Measurements from ENCODE around the gene HEMK1.

The HEMK1 gene, protein sequence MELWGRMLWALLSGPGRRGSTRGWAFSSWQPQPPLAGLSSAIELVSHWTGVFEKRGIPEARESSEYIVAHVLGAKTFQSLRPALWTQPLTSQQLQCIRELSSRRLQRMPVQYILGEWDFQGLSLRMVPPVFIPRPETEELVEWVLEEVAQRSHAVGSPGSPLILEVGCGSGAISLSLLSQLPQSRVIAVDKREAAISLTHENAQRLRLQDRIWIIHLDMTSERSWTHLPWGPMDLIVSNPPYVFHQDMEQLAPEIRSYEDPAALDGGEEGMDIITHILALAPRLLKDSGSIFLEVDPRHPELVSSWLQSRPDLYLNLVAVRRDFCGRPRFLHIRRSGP

DNA sequence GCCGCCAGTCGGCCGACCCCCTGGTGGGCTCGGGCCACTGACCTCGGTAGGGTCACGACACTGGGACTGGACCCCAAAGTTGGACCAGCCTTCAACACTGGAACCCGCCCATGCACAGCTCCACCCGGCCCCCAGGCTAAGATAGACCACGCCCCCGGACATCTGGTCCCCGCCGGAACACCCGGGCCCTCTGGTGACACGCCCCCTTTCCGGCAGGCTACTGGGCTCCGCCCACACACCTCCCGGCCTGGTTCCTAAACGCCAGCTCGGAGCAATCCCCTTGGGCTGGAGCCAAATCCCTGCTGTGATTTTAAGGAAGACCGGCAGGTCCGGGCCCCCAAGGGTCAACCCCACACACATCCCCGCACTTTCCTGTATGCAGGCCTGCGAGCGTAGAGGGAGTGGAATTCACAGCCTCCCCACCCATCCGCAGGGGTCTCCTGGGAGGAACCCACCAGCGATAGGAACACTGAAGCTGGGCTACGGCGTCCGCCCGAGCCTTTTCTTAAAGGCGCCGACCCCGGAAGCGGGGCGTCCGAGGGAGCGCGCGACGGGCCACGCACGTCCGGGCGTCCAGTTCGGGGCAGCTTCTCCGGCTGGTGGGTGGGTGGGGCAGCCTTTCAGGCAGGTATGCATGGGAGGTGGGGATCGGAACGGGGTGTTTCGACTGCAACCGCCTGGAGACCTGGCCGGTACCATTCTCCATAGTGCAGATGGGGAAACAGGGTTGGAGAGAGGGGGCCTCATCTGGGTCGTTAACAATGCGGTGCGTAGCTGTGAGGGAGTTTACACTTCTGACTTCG is at the start of gene HEMK1:
Gene HEMK1 (plus strand): TSS at position 576 of the 803 bp plus-strand sequence. CDS start 1,583 bp downstream, outside the sequence.
- peak; percentile 90 for DNase-seq (ENCODE audit: low read depth)

DNA sequence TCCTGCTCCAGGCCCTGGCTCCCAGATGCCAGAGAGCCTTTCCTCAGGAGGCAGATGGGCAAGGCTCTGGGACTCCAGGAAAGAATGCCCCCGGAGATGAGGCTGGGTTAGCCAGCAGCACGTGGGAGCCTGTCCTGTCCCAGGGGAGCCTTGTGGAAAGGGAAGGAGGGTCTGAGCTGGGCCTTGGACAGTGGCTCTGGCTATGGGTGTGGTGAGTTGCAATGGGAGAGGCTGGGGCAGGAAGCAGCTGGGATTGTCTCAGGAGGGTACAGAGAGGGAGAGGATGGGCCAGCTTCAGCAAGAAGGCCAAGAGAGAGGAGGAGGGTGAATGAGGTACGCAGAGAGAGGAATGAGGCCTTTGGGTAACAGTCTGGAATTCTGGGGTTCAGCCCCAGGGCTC is 48.5 kb upstream of the HEMK1 start:
- no peak for DNase-seq (ENCODE audit: low read depth)

DNA sequence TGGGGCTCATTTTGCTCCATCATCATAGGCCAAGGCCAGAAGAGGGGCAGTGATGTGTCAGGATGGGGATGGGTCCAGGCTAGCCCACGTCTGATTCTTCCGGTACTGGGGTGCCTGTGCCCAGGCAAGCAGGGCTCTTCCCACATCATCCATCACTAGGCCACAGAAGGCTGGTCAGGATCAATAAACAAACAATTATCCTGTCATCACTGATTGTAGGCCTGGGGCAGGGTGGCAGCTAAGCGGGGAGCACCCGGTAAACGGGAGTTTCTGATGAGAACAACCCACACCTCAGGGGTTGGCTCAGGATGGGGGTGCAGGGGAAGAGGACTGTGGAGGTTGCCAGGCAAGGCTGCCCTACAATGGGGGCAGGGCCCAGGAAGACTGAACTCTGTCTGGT is 47.8 kb upstream of the HEMK1 start:
- DNase-seq (ENCODE audit: low read depth) = no peak

DNA sequence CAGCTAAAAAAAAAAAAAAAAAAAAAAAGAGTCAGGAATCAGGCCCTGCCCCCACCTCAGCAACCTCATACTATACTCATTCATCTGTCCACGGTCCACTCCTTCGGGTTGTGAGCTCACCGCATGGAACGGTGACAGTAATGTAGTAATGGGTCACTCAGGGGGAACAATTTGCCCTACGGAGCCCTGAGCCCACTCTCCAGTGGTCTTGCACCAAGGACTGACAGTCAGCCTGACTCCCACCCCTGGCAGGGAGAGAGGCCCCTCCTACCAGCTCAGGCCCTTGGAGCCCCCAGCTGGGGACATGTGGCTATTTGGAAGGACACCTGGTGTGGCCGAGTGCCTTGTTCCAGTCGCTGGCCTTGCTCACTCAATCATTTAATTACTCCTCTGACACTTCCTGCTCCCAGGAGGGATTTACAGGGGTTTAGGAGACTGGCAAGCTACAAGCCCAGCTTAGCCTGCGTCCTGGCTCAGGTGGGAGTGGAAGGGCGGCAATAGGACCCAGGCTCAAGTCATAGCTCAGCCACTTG is 46.0 kb upstream of the HEMK1 start:
- no peak for DNase-seq (ENCODE audit: low read depth)

DNA sequence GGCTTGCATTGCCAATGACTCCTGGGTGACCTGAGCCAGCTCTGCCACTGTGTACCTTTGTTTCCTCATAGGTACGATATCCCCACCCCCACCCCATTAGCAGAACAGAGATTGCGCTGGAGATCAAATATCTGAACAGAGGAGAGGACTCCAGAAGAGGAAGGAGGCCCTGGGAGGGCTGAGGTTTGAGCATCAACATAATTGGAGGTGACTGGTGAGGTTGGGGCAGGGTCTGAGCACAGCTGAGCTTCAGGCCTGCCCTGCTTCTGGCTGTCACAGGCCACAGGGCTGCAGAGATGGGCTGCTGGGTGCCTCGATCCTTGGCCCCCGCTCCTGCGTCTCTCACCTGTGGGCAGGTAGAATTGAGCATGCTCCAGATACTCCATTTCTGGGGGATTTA is 44.6 kb upstream of the HEMK1 start:
- DNase-seq (ENCODE audit: low read depth) = no peak

DNA sequence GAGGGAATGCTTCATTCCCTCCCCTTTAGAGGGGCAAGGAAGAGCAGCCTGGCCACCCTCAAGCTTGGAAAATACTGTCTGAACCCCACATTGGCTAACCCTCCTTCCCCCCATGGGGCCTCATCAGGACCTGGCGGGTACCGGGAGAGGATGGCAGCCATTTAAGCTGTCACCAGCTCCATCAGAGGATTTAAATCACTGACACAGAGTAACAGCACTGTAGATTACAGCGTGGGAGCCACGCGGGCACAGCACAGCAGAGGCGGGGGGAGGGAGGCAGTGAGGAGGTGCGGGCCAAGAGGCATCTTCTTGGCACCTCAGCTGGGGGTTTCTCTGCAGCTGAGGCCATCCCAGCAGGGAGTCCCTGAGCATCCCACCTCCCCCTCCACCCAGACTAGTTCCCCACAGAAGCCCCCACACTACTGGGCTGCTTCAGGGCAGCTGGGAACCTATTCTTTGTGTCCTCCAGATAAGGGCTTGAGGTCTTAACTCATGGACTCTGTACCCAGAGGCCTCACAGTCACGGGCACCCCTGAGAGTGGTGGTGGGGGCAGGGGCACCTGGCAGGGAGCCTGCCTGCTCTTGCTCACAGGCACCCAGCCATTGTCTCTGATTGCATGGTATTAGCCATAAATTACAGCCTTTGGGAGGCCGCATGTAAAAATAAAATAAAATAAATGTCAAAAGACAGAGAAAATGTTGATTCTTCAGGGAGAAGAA is 44.0 kb upstream of the HEMK1 start:
- no peak for DNase-seq (ENCODE audit: low read depth)

DNA sequence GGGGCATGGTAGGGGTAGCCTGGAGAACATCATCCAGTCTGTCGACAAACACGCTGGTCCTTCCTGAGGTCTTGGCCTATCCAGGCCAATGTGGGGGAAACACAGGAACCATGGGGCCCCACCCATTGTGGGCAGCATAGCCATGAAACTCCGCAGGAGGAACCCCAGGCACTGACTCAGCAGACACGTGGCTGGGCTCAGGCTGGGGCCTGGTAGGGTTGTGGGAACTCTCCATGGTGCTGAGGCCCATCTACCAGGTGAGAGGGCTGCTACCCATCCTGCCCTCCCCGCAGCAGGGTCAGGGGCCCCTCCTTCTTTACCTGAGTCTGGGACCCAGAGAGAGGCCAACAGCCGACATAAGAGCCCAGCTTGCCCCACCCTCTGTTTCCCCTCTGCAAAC is 43.3 kb upstream of the HEMK1 start:
- DNase-seq (ENCODE audit: low read depth) = no peak

DNA sequence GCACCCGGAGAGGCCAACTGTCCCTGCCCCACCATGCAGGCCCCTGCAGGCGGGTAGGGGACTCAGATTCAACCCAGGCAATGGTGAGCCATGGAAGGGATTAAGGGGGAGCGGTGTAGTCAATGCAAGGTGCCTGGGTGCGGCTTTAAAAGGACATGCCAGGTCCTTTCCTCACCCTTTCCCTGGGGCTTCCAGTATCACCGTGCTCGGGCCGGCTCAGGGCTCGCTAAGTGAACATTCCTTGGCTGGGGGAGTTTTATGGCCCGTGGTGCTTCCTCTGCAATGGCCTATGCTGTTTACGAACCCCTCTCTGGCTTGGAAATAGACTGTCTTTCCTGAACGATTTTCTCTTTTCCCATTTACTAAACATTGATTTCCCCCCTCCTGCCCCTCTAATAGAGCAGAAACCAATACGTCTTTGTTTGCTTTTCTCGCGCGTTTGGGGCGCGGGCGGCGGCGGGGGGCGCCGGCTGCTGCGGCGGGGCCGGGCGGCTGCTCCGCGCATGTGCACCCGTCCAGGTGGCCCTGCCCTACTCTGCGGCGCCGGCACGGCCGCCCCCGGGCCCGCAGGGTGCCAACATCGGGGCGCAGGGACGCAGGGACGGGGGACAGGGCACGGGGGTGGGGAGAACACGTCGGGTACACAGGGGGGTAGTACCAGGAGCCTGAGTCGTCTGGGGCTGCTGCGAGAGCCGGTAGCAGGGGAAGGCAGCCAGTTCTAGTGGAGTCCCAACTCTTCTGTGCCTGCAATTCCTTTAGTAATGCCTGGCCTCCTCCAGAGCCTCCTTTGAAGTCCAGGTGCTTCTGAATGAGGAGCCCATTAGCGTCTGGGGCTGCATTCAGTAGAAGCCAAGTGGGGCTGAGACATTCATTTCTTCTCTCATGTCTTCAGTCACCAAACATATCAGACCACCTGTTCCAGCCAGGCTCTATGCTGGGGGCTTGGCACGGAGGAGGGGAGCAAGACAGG is 39.0 kb upstream of the HEMK1 start:
- no peak for DNase-seq (ENCODE audit: low read depth)

DNA sequence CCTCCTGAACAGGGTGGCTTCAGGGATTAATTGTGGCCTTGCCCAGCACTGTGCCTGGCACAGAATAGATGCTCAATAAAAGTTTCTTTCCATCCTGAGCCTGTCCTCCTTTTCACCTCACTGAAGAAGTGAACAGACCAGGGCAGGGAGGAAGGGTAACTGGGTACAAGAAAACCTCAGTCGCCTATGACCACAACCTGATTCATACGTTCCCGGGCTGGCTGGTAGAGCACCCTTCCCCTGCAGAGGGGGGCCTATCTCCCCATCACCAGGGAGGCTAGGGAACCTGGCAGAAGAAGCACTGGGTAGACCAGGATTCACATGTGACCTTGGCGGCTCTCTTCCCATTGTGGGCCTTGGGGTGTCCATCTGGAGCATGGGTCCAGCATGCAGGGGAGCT is 38.1 kb upstream of the HEMK1 start:
- DNase-seq (ENCODE audit: low read depth) = no peak

DNA sequence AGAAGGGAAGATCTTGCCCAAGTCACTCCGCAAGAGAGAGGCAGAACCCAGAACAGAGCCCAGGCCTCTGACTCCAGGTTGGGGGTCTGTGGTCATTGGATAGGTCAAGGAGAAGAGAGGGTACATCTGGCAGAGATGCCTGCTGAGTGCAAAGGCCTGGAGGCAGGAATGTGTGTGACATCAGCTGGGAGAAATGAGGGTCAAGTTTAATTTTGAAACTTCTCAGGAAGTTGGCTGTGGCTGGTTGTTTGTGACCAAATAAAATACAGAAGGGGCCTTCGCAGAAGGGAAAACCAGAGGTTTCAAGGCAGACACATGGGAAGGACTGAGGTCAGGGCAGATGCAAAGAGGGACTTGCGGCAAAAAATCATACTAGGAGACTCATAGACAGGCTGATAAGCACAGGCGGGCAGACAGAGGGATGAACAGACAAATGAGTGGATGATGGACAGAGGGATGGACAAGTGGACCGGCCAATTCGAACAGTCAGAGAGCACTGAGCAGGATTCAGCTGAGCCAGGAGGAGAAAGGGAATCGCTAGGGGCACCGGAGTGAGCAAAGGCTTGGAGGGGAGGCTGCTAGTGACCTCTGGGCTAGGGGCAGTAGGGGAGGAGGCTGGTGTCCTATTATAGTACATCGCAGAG is 37.1 kb upstream of the HEMK1 start:
- no peak for DNase-seq (ENCODE audit: low read depth)

DNA sequence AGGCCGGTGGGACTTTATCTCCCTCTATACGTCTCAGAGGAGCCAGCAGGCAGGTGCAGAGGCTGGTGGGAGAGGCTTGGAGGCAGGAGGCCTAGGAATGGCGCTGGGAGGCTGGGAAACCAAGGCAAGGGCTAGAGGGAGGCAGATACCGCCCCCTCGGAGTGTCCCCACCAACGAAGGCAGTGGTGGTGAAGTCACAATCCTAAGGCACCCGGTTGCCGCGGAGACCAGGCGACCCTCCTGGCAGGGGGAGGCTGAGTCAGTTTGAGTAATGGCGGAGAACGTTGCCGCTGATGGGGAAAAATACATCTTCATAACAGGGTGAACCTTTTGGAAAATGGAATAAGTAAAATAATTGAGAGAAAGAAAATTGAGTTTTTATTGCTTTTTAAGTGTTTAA is 36.0 kb upstream of the HEMK1 start:
- no peak for DNase-seq (ENCODE audit: low read depth)

DNA sequence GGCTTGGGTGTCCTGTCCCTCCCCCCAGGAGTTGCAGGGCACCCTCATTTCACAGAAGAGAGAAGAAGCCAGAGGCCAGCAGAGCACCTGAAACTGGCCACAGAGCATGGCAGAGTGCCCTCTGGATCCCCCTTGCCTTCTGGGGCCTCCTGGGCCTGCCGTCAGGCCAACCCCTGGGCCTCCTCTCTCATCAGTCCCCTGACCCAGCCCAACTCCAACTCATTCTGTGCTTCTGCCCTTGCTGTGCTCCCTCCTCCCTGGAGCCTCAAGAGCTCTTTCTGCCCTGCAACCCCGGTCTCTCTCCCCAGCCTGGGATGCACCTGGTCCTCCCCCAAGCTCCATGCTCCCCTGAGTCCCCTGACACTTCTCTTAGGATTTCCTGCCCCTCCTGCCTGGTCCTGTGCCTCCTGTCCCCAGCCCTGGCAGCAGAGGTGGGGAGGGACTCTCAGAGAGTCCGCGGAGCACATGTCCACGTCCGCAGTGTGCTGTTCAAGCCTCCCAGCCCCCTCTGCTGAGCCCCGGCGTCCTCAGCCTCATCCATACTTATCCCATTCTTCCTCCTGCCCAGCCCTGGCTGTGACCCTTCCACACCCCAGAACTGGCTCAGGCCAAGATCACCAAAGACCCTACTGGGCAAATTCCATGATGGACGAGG is 35.4 kb upstream of the HEMK1 start:
- no peak for DNase-seq (ENCODE audit: low read depth)

DNA sequence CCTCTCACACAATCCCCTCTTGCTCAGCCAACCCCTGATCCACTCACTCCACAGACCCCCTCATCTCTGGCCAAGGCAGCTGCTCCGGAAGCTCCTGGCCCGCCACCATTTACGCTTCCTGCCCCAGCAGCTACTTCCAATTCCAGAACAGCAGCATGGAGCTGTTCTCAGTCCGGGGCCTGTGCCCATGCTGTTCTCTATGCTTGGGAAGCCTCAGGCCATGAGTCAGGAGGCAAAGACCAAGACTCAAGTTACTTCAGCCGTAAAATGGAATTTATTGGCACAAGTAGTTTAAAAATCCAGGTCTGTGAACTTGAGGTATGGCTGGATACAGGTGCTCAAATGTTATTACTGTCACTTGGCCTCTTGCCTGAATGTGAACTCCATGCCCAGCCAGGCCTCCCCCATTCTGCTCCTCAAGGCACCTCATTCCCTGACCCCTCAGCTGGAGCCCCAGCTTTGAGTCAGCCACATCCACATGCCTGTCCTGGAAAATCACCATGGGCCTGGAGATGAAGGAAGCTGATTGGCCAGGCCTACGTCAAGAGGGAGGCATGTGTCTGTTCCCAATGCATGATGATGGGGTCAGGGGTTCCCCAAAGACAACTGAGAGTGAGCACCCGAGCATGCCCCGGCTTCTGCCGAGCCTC is 34.5 kb upstream of the HEMK1 start:
- DNase-seq (ENCODE audit: low read depth) = no peak

DNA sequence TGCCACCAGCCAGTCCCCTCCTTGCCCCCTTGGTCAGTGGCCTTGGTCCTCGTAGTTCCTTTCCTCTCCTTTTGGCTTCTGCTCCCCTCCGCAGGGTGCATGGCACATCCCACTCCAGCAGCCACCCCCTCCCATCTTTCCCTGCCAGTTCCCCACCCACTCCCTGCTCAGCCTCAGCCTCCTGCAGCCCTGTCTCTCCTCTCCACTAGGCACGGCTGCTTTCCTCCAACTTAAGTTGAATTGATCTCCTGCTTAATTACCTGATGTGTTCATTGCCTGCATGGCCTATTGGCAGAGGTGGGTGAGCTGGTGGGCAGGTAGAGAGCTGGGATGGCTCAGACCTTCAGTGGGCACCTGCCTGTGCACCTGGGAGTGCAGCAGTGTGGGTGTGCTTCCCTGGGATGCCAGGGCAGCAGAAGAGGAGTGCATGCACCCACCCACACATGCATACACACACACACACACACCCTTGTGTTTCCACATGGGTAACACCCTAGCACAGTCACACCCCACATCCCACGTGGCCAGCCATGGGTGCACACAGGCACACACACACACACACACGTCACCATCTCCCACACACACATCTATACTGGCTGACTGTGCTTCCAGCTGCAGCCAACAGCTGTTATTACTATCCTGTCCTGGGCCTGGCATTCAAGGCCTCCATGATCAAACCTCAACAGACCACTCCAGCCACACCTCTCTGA is 32.7 kb upstream of the HEMK1 start:
- DNase-seq (ENCODE audit: low read depth) = no peak

DNA sequence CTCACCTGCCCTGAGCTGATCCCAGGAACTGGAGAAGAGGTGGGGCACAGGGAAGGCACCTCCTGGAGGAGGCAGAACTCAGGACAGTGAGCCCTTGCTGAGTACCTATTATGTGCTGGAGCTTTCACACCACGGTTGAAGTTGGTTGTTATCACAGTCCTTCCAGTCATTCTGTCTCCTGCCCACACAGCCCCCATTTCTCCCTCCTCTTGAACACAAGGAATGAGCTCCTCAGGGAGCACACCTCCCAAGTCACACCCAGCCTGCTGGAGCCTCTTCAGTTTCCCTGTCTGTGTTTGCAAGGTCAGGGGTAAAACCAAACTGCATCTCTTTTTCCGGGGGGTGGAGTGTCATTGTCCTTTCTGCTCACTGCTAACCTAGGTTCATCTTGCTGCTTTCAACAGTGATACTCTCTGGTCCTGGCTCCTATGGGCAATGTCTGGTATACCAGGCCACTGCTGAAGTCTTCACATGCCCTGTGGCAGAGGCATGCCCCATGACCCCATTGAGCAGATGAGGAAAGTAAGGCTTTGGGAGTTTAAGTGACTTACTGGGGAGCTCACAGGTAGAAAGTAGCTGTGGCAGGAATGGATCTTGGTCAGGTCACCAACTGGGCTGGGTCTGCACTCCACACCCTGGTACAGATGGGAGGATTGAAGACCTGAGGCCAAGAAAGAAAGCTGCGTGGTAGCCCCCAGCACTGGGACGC is 31.7 kb upstream of the HEMK1 start:
- no peak for DNase-seq (ENCODE audit: low read depth)

DNA sequence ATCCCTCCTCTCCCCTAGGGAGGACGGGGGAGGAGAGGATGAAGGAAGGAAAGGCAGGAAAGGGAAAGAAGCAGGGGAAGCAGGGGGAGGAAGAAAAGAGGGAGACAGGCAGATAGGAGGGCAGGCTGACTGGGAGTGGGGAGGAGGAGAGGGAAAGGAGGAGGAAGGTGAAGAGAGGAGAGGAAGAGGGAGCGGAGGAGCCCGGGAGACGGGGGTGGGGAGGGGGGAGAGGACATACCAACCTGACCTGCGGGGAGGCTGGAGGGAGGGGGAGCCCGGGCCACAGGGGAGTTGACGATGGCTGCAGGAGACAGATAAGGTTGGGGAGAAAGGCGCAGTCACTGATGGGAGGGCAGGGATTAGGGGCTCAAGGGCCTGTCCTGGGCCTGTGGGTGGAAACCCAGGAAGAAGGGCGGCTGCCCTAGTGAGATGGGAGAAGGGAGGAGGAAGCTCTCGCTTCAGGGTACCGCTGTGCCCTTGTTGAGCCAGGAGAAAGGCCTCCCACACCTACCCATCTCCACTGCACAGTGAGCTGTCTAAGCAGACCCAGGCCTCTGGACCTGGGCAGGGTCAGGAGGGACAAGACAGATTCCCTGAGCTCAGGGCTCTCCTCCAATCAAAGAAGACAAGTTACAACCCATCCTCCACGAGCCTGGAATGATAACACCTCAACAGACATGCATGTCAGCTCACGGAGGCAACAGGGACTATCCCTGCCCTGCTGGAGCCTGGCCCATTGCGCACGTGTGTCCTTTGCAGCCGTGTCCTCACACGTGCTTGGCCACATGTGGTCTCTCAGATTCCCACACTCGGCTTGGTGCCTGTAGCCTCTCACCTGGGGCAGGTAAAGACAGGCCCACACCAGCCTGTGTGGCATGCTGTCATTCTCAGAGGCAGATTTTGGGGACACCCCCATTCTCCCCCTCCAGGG is 29.7 kb upstream of the HEMK1 start:
- no peak for DNase-seq (ENCODE audit: low read depth)
